Esophagus squamous epithelium (tissue), 4 donors: Measurements from ENCODE around the gene ALDH8A1.

Source experiments
- POLR2A ChIP-seq, 4 donors: fragments of 450-650 bp; IDR thresholded peaks; one replicate each; pipeline ENCODE4 v1.6.1; 2017; ENCODE audit warnings: antibody characterized with exemption in 4 of 4, mild to moderate bottlenecking in 4 of 4, moderate library complexity in 3 of 4
- TF ChIP-seq, protein P1 (sequence below), 6 experiments: fragments of 450-650 bp in 4 of 6; fragments of 200-600 bp in 2 of 6; sonication (generic) in 2 of 6; IDR thresholded peaks; one replicate each; pipeline ENCODE4 v1.5.1; 2016 to 2019; ENCODE audit warnings: antibody characterized with exemption in 6 of 6, mild to moderate bottlenecking in 4 of 6, moderate library complexity in 4 of 6

DNA sequence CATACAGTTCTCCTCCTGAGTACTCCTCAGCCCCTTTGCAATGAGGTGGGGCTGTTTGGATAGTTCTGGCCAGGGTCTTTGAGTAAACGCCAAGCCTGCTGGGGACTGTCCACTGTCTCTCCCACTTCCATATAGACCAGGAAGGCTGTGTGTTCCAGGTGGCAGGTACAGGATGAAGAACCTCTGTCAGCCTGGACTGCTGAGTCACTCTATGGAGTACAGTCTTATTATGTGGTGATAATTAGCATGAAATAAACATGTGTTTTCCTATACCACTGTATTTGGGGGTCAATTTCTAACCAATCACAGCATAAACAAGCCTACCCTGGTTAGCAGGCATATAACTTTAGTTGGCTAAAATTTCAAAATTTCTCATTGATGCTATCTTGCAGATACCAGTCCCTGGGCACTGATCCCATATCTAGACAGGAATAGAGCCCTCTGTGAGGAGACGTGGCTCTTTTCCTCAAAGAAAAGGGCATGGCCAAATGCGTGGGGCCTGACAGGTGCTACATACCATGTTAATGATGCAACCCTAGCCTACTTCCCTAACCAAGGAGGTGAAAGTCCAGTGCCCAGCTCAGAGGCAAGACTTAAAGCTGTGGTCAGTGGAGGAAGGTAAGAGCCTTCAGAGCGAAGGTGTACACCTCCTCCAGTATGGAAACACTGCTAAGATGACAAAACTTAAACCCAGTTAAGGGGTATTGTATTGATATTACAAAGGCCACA lies 4.5 kb upstream of the ALDH8A1 start:
- TF ChIP-seq, protein P1, sequence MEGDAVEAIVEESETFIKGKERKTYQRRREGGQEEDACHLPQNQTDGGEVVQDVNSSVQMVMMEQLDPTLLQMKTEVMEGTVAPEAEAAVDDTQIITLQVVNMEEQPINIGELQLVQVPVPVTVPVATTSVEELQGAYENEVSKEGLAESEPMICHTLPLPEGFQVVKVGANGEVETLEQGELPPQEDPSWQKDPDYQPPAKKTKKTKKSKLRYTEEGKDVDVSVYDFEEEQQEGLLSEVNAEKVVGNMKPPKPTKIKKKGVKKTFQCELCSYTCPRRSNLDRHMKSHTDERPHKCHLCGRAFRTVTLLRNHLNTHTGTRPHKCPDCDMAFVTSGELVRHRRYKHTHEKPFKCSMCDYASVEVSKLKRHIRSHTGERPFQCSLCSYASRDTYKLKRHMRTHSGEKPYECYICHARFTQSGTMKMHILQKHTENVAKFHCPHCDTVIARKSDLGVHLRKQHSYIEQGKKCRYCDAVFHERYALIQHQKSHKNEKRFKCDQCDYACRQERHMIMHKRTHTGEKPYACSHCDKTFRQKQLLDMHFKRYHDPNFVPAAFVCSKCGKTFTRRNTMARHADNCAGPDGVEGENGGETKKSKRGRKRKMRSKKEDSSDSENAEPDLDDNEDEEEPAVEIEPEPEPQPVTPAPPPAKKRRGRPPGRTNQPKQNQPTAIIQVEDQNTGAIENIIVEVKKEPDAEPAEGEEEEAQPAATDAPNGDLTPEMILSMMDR (IDR thresholded peaks at IDR 0.05) = no peak
- TF ChIP-seq POLR2A (IDR thresholded peaks at IDR 0.05) = no peak
